Stimulated activated CD4-positive, alpha-beta T cell treated with anti-CD3 and anti-CD28 coated beads, Interleukin-1b, Interleukin-23, amount 100 ng/mL, for 48 hours (primary cell): Measurements from ENCODE around the gene TGFBRAP1.
"Not testable (repeated sequence)": the region's sequence is repeated elsewhere in the genome, so short reads cannot be mapped to it uniquely, and the experiment has no call there.

ENCODE experiments used
- DNase-seq: peaks from one replicate; pipeline ENCODE4 v3.0.0-alpha.2; 2020

The TGFBRAP1 gene

DNA sequence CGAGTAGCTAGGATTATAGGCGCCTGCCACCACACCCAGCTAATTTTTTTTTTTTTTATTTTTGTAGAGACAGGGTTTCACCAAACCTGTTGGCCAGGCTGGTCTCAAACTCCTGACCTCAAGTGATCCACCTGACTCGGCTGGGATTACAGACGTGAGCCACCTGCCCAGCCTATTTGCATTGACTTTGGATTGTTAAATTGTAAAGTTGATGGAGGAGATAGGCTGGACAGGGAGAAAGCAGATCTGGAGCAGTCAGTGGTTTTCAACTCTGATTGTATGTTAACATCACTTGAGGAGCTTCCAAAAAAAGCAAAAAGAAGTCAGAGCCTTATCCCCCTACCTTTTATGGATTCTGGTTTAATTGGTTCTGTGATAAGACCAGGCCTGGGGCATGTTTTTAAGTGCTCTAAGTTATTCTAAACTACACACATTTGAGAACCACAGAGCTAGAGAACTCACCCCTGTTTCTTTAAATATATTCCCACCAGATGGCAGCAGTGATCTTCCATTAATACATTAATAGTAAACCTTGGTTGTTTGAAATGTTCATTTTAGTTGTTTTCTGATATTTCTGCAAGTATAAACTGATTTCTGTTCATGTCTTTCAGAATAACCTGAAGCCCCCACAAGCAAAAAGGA lies 15.3 kb upstream of the TGFBRAP1 start:
- DNase-seq: no peak

DNA sequence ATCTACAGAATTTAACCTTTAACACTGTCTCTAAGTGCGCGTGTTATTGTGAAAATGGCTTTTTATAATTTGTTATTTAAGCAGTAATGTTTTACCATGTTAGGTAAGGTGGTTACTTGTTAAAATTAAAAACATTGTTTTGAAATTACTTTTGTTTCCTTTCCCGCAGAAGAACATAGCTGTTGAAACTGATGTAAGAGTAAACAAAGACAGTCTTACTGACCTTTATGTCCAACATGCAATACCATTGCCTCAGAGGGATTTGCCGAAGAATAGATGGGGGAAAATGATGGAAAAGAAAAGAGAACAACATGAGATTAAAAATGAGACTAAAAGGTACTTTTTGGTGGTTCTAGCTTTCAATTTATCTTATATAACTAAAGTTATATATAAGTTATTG lies 9.9 kb upstream of the TGFBRAP1 start:
- no peak for DNase-seq

DNA sequence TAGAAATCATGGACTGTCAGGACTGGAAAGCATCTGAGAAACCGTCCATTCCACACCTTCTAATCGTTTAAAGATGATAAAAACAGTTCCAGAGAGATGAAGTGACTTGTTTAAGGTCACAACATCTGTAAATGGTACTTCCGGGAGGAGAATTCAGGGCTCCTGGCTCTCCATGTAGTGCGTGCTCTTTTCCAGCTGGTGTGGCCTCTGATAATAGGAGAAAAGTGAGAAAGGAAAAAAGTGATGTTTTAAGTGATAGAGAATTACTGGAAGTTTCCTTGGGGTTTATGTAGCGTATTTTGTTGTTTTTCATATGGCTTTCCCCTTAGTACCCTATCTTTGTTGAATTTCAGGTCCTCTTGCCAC lies 8.5 kb upstream of the TGFBRAP1 start:
- no peak for DNase-seq

DNA sequence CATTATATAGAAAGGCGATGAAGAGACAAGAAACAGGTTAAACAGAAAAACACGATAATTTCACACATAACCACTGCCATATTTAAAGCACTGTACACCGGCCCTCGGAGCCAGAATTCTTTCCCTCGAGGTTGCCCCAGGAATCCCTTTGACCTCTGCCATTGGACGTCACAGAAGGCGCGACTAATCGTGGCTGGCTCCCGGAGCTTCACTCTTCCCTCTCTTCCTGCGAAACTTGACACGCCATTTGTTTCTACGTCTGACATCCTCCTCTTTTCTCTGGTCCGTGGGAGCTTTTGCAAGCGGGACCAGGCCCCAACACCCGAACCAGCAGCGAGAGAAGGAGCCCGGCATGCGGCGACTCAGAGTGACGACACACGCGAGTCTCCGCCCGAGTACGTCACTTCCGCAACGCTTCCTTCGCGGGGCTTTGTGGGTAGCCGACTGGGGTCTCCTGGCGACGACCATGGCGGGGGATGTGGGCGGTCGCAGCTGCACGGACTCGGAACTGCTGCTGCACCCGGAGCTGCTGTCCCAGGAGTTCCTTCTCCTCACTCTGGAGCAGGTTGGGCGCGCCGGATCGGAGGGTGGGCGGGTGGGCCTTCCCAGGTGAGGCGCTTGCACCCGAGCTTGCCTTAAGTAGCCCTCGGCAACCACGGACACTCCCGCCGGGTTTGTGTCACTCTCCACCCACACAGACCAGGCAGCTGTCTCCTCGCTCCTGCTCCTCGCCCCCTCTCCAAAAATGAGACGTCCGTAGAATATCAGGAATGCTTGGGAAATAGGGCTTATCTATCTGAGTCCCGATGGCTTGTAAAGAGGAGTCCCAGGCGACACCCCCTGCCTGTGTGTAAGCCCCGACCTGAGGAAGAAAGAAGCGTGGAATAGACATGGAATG lies 7.8 kb upstream of the TGFBRAP1 start, which contains the start of gene C2orf49:
C2orf49 (plus strand) TSS at position 419 of the 898 bp plus-strand sequence; CDS start at position 467, 48 bp downstream.
- peak; percentile 91 for DNase-seq

DNA sequence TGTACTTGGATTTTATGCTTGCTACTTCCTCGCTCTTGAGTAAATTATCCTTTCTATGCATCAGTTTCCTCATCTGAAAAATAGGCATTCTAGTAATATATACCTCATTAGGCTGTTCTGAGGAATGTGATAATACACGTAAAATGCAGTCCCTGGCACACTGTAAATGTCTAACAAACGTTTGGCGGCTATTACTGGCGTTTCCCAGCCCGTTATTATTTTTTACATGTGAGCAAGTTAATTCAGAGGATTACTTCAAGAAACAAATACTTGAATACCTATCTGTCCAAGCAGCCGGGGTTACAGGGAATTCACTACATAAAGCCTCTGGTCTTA lies 7.2 kb upstream of the TGFBRAP1 start:
- DNase-seq: no peak

DNA sequence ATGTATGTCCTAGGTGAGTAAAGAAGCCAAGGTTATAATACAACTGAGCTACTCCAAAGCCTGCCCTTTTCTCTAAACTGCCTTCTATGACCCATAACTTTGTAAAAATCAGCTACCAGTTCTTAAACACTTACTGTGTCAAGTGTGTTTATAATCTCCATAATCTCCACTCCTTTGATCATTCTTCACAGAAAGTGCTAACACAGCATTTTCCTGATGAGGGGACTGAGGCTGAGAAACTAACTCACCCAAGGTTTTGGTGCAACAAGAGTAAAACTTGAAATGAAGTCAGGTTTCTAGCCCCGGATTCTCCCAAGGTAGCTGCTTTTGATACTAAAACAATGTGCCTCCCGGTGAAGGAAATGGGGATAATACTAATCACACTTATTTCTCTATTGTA lies 5.9 kb upstream of the TGFBRAP1 start:
- no peak for DNase-seq

DNA sequence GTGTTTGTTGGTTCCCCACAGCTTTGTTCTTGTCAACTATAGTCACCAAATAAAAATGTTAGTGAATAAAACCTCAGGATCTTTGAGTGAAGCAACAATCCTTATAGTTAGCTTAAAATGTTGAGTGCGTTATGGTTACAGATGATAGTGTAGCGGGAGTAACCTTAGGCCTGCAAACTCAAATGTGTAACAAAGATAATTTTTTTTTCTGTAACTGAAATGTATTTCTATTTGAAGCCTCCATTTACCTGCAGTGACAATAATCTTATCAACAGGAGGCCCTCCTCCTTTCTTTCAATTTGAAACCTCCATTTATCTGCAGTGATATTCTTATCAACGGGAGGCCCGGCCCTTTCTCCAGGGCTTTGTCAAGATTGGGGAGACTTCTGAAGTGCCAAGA lies 4.7 kb upstream of the TGFBRAP1 start:
- no peak for DNase-seq

DNA sequence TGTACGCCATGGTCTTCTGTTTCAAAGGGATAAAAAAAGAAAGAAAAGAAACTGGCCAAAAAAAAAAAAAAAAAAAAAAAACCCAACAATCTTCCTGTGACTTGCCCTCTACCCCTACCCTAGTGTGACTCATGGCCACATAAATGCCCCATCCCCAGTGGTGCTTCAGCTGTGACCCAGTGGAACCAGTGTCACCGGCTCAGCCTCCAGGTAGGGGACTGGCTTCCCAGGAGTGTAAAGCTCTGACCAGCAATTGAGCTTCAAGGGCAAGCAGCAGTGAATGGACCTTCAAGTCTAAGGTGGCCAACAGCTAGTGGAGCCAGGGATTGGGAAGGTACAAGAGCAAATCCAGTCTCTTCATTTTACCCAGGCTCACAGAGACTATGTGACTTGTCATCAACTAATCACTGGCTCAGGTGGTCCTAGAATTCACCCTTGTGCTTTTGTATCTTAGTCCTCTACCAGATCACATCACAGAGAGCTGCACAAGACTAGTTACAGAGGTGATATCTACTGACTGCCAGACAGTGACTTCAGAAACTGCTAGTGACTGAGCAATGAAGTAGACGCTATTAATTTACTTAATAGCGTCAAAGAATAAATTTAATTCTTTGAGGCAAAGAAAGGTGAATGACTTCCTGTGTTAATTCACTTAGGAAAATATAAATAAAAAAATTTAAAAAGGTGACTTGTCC lies 1.3 kb upstream of the TGFBRAP1 start:
- peak; percentile 27 for DNase-seq

DNA sequence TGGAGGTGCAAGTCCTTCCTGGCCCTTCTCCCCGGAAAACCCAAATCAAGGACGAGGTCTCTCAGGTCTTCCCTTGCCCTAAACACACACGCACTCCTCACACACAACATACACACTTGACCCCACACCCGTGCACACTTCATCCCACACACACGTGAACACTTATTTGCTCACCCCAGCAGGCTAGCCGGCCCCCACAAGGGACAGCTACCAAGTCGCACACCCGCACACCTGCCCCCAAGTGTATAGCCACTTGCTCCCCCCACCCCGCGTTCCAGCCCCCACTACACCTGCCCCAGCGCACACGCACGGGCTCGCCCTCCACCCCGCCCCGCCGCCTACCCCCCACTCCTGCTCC lies 359 bp downstream of the TGFBRAP1 start:
- peak; percentile 16 for DNase-seq

DNA sequence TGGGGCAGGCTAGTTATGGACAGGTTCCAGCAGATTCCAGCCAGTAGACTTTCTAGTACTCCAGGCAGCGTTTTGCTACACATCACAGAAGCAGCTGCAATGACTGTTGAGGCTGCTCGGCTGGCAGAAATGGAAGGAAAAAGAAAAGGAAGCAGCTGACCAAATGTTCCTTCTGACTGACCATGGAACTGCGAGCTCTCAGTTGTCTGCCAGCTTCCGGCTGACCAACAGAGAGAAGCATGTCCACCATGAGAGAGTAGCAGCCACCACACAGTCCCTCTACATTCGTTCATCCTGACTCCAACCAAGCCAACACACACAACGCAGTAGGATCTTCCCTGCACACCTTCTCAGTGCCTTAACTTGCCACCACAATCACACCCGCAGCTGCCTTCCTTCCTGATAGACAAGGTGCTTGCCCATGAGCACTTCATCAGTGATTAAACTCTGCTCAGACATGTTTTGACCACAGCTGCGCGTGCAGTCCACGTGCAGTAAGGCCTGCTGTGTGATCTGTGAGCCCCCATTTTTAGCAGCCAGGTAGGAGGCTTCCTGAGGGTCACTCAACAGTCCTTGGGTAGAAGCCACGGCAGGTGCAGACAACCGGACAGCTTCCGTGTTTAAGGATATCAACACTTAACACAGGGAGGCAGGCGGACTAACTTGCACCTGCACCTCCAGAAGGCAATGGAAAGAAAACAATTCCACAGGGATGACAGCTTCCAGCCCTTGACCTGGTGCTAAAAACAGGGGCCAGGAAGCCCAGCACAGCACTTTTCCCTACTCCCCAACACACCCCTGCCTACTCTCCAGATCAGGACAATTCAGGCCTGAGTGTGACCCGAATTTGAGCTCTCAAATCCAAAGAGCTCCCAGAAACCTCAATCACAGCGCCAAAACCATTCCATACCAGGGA lies 996 bp downstream of the TGFBRAP1 start:
- DNase-seq: peak; percentile 29

DNA sequence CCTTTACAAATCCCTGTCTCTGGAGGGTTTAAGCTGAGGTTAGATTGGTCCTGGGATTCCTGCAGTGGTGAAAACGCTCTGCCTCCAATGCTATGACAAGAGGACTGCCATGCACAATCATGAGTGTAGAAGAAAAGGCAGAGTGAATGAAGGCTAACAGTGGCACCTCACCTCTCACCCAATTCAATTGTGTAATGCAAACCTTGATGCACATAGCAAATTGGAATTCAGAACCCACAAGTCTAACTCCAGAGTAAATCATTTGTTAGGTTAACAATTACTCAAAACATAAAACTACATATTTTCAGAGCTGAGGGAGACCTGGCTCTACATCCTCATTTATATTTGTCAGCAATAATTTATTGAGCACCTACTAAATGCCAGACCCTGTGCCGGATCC lies 1.8 kb downstream of the TGFBRAP1 start:
- no peak for DNase-seq

DNA sequence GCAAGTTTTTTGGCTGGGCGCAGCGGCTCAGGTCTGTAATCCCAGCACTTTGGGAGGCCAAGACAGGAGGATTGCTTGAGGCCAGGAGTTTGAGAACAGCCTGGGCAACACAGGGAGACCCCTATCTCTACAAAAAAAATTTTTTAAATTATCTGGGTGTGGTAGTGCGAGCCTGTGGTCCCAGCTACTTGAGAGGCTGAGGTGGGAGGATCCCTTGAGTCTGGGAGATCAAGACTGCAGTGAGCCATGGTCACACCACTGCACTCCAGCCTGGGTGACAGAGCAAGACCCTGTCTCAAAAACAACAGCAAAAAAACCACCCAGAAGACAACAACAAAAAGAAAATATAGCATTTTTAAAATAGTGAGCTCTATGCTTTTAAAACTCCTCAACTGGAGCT lies 2.3 kb downstream of the TGFBRAP1 start:
- not testable (repeated sequence) for DNase-seq

DNA sequence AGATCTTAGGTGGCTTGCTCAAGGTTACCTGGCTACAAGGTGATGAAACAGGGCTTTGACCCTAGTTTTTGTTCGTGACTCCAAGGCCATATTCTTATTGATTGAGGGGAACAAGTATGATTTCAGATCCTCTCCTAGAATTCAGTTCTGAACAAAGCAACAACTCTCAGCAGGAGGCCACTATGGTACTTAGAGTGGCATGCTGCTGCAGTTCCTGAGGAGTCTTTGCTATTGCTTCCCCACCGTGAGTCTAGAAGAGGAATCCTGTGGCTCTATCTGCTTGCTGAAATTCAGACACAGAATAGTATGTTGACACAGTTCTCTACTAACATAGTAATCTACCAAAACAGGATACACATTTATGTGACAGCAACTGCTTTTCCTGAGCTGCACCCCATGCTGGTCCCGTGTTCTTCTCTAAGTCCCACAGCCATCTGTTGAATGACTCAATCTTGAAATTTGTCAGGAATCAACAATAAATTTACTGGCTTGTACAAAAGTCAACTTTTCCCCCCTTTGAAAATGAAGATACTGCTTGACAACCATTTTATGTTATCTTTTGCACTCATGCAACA lies 4.1 kb downstream of the TGFBRAP1 start:
- DNase-seq: no peak

DNA sequence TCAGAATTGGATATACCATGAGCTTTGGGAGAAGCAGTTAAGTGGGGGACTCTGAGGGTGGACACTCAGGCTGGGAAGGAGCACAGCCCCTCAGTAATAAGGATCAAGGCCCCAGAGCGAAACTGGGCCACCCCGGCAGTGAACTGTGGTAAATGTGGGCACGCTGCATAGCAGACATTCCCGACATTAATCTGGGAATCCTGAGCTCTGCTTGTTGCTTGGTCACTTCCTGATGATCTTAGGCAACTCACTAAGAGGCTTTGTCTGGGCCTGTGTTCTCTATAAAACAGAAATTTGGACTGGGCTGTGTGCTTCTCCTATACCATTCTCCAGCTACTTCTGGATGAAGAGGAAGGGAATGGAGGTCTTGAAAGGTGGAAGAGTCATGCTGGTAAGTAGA lies 4.8 kb downstream of the TGFBRAP1 start:
- no peak for DNase-seq

DNA sequence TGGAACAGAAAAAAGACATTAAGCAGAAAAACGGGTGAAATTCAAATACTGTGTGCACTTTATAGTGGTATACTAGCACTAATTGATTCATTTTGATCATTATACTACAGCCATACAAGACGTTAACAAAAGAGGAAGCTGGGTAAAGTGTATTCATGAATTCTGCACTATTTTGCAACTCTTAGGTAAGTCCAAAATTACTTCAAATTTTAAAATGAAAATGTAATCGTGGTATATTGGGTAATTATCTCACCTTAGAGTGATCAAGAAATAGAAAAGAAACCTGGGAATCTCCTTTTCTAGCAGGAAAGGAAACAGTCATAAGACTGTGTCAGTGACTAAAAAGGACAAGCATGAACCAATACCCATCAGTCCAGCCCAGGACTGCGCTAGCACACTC lies 5.4 kb downstream of the TGFBRAP1 start:
- DNase-seq: no peak

DNA sequence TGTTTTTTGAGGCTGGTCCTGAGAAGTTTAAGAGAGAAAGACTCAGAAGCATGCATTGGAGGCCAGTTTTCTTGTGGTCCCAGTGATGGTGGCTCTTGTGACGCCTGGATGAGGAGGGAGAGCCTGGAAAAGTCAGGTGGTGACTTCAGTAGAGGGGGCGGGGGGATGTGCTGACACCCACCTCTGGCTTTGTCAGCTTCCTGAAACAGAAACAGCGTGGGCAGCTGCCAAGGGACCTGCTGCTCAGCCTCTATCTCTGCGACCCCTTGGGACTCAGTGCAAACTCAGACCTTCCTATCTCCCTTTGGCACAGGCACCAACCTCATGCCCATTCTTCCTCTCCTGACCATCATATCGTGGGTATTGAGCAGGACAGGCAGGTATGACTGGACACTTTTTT lies 6.4 kb downstream of the TGFBRAP1 start:
- DNase-seq: no peak

DNA sequence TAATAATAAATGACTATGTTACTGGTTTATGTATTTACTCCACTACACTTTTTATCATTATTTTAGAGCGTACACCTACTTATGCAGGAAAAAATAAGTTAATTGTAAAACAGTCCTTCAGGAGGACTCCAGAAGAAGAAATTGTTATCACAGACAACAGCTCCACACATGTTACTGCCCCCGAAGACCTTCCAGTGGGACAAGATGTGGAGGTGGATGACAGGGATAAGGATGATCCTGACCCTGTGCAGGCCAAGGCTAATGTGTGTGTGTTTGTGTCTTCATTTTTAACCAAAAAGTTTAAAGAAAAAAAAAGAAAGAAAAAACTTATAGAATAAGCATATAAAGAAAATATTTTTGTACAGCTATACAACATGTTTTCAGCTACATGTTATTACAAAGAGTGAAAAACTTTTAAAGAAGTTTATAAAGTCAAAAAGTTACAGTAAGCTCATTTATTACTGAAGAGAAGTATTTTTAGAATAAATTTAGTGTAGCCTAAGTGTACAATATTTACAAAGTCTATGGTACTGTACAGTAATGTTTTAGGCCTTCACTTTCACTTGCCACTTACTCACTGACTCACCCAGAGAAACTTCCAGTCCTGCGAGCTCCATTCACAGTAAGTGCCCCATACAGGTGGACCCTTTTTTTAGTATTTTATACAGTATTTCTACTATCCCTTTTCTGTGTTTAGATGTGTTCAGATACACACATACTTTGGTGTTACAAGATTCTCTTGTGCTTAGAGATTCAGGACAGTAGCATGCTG lies 7.5 kb downstream of the TGFBRAP1 start:
- DNase-seq: no peak

DNA sequence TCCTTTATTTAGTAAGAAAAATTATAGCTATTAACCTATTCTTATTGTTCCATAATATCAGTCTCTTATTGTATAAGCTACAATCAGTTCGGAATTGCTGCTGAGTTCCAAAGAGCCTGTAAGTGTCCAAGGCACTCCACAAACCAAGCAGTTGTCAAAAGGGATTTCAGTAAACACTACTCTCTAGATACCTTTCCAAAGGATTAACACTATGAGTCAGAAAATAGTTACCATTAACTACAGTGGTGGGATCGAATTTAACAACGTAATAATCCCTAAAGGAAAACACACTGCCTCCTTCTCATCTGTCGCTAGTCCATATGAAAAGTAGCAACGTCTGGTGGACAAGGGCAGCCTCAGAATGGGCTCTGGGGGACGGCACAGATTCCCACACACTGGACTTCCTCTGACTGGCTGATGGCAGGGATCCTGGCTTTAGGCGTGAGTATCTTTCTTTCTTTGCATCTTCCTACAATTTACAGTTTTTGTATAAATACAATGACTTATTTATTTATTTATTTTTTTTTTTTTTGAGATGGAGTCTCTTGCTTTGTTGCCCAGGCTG lies 8.8 kb downstream of the TGFBRAP1 start:
- no peak for DNase-seq

DNA sequence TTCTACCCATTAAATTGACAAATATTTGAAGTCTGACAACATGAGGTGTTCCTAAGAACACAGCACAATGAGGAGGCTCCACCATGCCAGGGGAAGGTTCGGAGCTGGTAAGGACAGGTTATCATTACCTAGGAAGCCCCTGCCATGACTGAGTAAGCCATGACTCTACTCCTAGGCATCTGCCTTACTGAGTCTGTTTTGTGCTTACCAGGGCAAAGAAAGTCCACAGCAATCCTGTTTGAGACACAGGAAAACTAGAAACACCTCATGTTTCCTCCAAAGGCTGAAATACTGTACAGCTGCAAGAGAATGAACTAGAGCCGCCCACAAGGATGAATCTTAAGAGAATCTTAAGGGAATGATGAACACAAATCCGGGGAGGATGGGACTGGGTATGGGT lies 11.6 kb downstream of the TGFBRAP1 start:
- DNase-seq: no peak

DNA sequence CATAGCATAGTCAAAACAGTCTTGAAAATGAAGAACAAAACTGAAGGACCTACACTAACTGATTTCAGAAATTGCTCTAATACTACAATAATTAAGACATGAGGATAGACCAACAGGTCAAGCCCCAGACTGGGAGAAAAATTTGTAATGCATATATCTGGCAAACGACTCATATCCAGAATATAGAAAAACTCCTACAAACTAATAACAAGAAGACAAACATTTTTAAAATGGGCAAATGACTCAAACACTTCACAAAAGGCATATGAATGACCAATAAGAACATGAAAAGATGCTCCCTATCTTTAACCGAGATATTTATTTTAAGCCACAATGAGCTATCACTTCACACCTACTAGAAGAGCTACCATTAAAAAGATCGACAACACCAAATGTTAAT lies 14.2 kb downstream of the TGFBRAP1 start:
- DNase-seq: no peak

DNA sequence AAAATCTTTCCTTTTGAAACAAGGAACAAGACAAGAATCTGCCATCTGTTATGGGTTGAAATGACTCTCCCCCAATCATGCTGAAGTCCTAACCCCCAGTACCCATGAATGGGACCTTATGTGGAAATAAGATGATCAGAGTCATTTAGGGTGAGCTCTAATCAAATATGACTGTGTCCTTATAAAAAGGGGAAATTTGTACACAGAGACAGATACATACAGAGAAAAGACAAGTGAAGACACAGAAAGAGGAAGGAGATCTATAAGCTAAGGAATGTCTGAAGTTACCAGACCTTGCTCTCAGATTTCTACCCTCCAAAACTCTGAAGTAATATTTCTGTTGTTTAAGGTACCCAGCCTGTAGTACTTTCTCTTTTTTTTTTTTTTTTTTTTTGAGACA lies 15.7 kb downstream of the TGFBRAP1 start:
- no peak for DNase-seq
